Left lung (tissue), 10 donors: ENCODE measurements around the gene PCDH1. TPM values are rescaled to one million over a fixed set of nuclear protein-coding genes. Genes with fewer than 3 reads are reported as not detected.
A peak's percentile ranks its signal among the peaks of the same experiment; 100 is the strongest.

Experiments used
- ATAC-seq: fragments of 200-7000 bp; cut with Tn5 transposase; one replicate; pipeline ENCODE4 v1.9.1; 2020; ENCODE audit warnings: moderate library complexity
- DNase-seq, 4 donors: peaks; one replicate each; pipeline ENCODE4 v3.0.0-alpha.2; 2013 to 2020
- H3K27ac ChIP-seq, 2 donors: fragments of 200-600 bp; sonication (generic) in 1 of 2; one replicate each; pipeline versions ENCODE4 v1.5.0 to v1.8.0; 2020 to 2021
- H3K27me3 ChIP-seq, 2 donors: fragments of 200-600 bp; sonication (generic) in 1 of 2; one replicate each; pipeline versions ENCODE4 v1.5.0 to v1.8.0; 2020 to 2021
- H3K36me3 ChIP-seq, 2 donors: fragments of 200-600 bp; sonication (generic) in 1 of 2; one replicate each; pipeline versions ENCODE4 v1.5.0 to v1.8.0; 2020 to 2021
- H3K4me1 ChIP-seq, 2 donors: fragments of 200-600 bp; one replicate each; pipeline ENCODE4 v1.8.0; 2021
- H3K4me3 ChIP-seq, 2 donors: fragments of 200-600 bp; sonication (generic) in 1 of 2; one replicate each; pipeline versions ENCODE4 v1.5.0 to v1.8.0; 2020 to 2021; ENCODE audit warnings: mild to moderate bottlenecking in 1 of 2
- H3K9me3 ChIP-seq, 2 donors: fragments of 200-600 bp; sonication (generic) in 1 of 2; one replicate each; pipeline versions ENCODE4 v1.5.0 to v1.8.0; 2020 to 2021
- CTCF ChIP-seq, 2 donors: fragments of 200-600 bp; sonication (generic) in 1 of 2; IDR thresholded peaks; one replicate each; pipeline versions ENCODE4 v1.5.0 to v1.8.0; 2021; ENCODE audit warnings: antibody characterized with exemption in 2 of 2
- intact Hi-C, 2 donors: fragments of 100-400 bp; cut with DNase I; formaldehyde crosslinking; loops; one replicate each; pipeline versions ENCODE4 v1.11.2 to v1.14.2; 2022
- polyA plus RNA-seq, 6 donors: library from polyadenylated mRNA; unstranded; fragments of 120-200 nt; gene quantifications; one replicate each; pipeline ENCODE4 v1.2.1, GENCODE V29; 2013; ENCODE audit not compliant: insufficient read length in 6 of 6
- total RNA-seq, 2 donors: library from RNA; stranded (reverse); fragmentation: NEBNext Ultra II Directional; extraction: Animal tissue kit (Norgen Biotek cat#: 25700); gene quantifications; one replicate each; pipeline ENCODE4 v1.2.1, GENCODE V29; 2021
- donor health status: DM: no; HTN: yes; CAD: no.
- donor health status: DM: no; HTN: no; CAD: no.

PCDH1 gene
- total and polyA plus RNA-seq, 8 donors, result 23.6 to 65.0 (median 34.1) TPM

- intact Hi-C loops, result no loop called here
- Histone ChIP-seq H3K27me3 (peaks cover 5 to 39% of the 10 kb centered on the region in 2 donors), H3K27ac (no peak overlapping the region), H3K4me3 (no peak overlapping the region), H3K4me1 (peaks cover 0 to 21% of the 10 kb centered on the region in 2 donors), H3K9me3 (no peaks in the 10 kb centered on the region), H3K36me3 (peaks cover 0 to 25% of the 10 kb centered on the region in 2 donors)
- ATAC-seq (no peak), DNase-seq (no peak)
- TF ChIP-seq CTCF (IDR thresholded peaks at IDR 0.05), result no peak
These were observed 8.0 kb downstream of the PCDH1 start for GRCh38 chr5:141870228-141870627.

- Histone ChIP-seq H3K4me1 (peaks cover 0 to 21% of the 10 kb centered on the region in 2 donors), H3K4me3 (no peak overlapping the region), H3K27ac (no peak overlapping the region), H3K27me3 (peaks cover 4 to 32% of the 10 kb centered on the region in 2 donors), H3K36me3 (peaks cover 0 to 32% of the 10 kb centered on the region in 2 donors), H3K9me3 (no peaks in the 10 kb centered on the region)
- intact Hi-C loops, result no loop called here
- DNase-seq (no peak), ATAC-seq (peak; percentile 21)
- no peak for TF ChIP-seq CTCF (IDR thresholded peaks at IDR 0.05)
These were observed 8.7 kb downstream of the PCDH1 start for GRCh38 chr5:141869514-141869913.

DNA sequence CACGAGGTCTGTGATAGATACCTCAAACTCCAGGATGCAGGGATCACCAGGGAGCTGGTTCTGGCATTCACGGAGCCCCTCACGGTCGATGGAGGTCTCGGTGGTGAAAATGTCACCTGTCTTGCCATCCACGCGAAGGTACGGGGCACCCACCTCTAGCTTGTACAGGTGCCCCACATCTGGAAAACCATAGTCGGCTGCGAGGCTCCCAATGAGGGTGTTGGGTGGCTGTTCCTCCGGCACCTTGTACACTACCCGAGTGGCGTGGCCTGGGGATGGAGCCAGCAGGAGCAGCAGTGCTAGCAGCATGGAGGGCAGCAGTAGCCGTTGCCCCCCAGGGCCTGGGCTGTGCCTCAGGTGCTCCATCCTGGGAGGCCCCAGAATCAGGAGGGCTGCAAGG is 9.2 kb downstream of the PCDH1 start:
- Histone ChIP-seq H3K36me3 (peaks cover 0 to 37% of the 10 kb centered on the region in 2 donors), H3K4me1 (peaks cover 0 to 18% of the 10 kb centered on the region in 2 donors), H3K27ac (no peak overlapping the region), H3K27me3 (peaks cover 0 to 27% of the 10 kb centered on the region in 2 donors), H3K9me3 (no peaks in the 10 kb centered on the region), H3K4me3 (no peak overlapping the region)
- TF ChIP-seq CTCF (IDR thresholded peaks at IDR 0.05), result no peak
- no peak for ATAC-seq
- DNase-seq, result peak in 1 of 4 donors; percentile 28
- intact Hi-C loops, result no loop called here

DNA sequence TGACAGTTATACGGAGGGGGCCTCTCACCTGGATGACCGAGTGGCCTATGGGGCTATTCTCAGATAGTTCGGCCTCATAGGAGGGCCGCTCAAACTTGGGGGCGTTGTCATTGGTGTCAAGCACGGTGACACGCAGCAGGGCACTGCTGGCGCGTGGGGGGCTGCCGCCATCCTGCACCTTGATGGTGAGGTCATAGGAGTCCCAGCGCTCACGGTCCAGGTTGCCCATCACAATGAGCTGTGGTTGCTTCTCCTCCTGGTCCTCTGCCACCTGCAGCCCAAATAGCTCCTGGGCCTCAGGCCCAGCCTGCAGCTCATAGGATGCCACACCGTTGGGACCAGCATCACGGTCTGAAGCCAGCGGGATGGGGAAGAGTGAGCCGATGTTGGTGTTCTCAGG is 9.7 kb downstream of the PCDH1 start:
- intact Hi-C loops, result no loop called here
- H3K36me3 ChIP-seq, result peaks cover 0 to 42% of the 10 kb centered on the region in 2 donors
- H3K4me3 ChIP-seq, result no peak overlapping the region
- H3K27ac ChIP-seq, result no peak overlapping the region
- H3K27me3 ChIP-seq, result peaks cover 0 to 22% of the 10 kb centered on the region in 2 donors
- H3K9me3 ChIP-seq, result no peaks in the 10 kb centered on the region
- TF ChIP-seq CTCF (IDR thresholded peaks at IDR 0.05), result no peak
- ATAC-seq, result no peak
- H3K4me1 ChIP-seq, result peaks cover 0 to 17% of the 10 kb centered on the region in 2 donors
- DNase-seq, result no peak

DNA sequence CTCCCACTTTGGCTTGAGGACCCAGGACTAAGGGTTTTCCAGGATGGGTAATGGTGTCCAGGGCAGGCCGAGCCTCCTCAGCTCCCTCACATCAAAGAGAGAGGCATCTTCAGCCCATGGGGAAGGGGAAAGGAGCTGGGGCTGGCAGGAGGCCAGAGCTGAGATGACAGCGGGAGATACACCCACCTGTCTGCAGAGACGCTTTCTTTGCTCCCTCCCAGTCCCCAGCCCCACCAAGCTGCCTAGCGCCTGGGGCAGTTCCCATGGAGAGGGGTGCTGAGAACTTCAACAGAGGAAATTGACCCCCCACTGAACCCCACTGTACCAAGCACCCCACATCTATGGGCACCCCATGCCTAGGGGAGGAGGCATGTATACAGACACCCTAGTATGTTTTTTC is 10.6 kb downstream of the PCDH1 start:
- no peak for TF ChIP-seq CTCF (IDR thresholded peaks at IDR 0.05)
- Histone ChIP-seq H3K36me3 (peaks cover 0 to 51% of the 10 kb centered on the region in 2 donors), H3K4me3 (no peak overlapping the region), H3K9me3 (no peaks in the 10 kb centered on the region), H3K4me1 (peaks cover 0 to 15% of the 10 kb centered on the region in 2 donors), H3K27me3 (peaks cover 0 to 14% of the 10 kb centered on the region in 2 donors), H3K27ac (no peak overlapping the region)
- ATAC-seq (no peak), DNase-seq (no peak)
- intact Hi-C loops, result no loop called here
